Measurements from ENCODE around the gene ZNF616.

The ZNF616 gene

DNA sequence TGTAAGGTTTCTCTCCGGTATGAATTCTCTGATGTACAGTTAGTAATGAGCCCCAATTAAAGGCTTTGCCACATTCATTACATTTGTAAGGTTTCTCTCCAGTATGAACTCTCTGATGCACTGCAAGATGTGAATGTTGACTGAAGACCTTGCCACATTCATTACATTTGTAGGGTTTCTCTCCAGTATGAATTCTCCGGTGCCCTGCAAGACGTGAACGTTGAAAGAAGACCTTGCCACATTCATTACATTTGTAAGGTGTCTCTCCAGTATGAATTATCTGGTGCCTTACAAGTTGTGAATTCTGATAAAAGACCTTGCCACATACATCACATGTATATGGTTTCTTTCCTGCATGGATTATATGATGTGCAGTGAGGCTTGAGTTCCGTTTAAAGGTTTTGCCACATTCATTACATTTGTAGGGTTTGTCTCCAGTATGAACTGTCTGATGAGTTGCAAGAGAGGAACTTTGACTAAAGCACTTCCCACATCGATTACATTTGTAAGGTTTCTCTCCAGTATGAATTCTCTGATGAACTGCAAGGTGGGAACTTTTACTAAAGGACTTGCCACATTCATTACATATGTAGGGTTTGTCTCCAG lies 73.4 kb downstream of the ZNF616 start:
- Histone ChIP-seq H3K9me2 (replicated peaks; ENCODE audit: insufficient read depth, low read length) (no peaks in the 10 kb centered on the region), H3K4me1 (ENCODE audit: low read length) (no peaks in the 10 kb centered on the region), H3K27me3 (replicated peaks; ENCODE audit: insufficient read depth, low read length) (no peaks in the 10 kb centered on the region), H3F3A (ENCODE audit: insufficient read depth, low read length) (no peaks in the 10 kb centered on the region), H3K9me3 (replicated peaks; ENCODE audit: insufficient read depth, low read length) (no peaks in the 10 kb centered on the region), H3K4me2 (ENCODE audit: low read depth, low read length) (no peak overlapping the region), H3K4me3 (ENCODE audit: low read length) (no peak overlapping the region), H3K36me3 (replicated peaks; ENCODE audit: insufficient read depth, low read length) (peaks cover 51% of the 10 kb centered on the region), H3K27ac (ENCODE audit: low read length) (no peak overlapping the region), H4K20me1 (ENCODE audit: insufficient read depth, low read length) (no peaks in the 10 kb centered on the region), H3K79me2 (ENCODE audit: low read length) (no peaks in the 10 kb centered on the region), H3K9ac (ENCODE audit: low read length) (no peak overlapping the region), H2AFZ (ENCODE audit: low read length) (no peak overlapping the region)
- no peak for TF ChIP-seq EZH2 (optimal IDR thresholded peaks at IDR 0.05; ENCODE audit: low read depth, low read length)
- TF ChIP-seq EZH2phosphoT487 (IDR thresholded peaks at IDR 0.05; ENCODE audit: low read length): no peak
- TF ChIP-seq, protein P1, sequence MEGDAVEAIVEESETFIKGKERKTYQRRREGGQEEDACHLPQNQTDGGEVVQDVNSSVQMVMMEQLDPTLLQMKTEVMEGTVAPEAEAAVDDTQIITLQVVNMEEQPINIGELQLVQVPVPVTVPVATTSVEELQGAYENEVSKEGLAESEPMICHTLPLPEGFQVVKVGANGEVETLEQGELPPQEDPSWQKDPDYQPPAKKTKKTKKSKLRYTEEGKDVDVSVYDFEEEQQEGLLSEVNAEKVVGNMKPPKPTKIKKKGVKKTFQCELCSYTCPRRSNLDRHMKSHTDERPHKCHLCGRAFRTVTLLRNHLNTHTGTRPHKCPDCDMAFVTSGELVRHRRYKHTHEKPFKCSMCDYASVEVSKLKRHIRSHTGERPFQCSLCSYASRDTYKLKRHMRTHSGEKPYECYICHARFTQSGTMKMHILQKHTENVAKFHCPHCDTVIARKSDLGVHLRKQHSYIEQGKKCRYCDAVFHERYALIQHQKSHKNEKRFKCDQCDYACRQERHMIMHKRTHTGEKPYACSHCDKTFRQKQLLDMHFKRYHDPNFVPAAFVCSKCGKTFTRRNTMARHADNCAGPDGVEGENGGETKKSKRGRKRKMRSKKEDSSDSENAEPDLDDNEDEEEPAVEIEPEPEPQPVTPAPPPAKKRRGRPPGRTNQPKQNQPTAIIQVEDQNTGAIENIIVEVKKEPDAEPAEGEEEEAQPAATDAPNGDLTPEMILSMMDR (IDR thresholded peaks at IDR 0.05; ENCODE audit: low read length): no peak
- DNase-seq: no peak

DNA sequence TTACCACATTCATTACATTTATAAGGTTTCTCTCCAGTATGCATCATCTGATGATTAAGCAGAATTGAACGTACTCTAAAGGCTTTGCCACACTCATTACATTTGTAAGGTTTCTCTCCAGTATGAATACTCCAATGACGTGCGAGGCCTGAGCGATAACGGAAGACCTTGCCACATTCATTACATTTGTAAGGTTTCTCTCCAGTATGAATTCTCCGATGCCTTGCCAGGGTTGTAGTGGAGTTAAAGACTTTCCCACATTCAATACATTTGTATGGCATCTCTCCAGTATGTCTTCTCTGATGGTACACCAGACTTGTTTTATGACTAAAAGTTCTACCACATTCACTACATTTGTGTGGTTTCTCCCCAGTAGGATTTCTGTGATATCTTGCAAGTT lies 74.3 kb downstream of the ZNF616 start:
- H3K79me2 ChIP-seq (ENCODE audit: low read length): no peaks in the 10 kb centered on the region

More for the DNA sequence above, 74.3 kb downstream of the ZNF616 start:
- H3K9ac ChIP-seq (ENCODE audit: low read length): no peak overlapping the region
- no peaks in the 10 kb centered on the region for H3K9me3 ChIP-seq (replicated peaks; ENCODE audit: insufficient read depth, low read length)
- no peak overlapping the region for H3K4me3 ChIP-seq (ENCODE audit: low read length)
- H3K4me2 ChIP-seq (ENCODE audit: low read depth, low read length): no peak overlapping the region
- no peaks in the 10 kb centered on the region for H3K27me3 ChIP-seq (replicated peaks; ENCODE audit: insufficient read depth, low read length)
- DNase-seq: no peak
- H3K36me3 ChIP-seq (replicated peaks; ENCODE audit: insufficient read depth, low read length): peaks cover 41% of the 10 kb centered on the region
- H2AFZ ChIP-seq (ENCODE audit: low read length): no peak overlapping the region
- no peak for TF ChIP-seq EZH2 (optimal IDR thresholded peaks at IDR 0.05; ENCODE audit: low read depth, low read length)
- TF ChIP-seq, protein P1 (IDR thresholded peaks at IDR 0.05; ENCODE audit: low read length): no peak
- TF ChIP-seq EZH2phosphoT487 (IDR thresholded peaks at IDR 0.05; ENCODE audit: low read length): no peak
- no peak overlapping the region for H3K27ac ChIP-seq (ENCODE audit: low read length)
- H3K9me2 ChIP-seq (replicated peaks; ENCODE audit: insufficient read depth, low read length): no peaks in the 10 kb centered on the region
- no peaks in the 10 kb centered on the region for H3F3A ChIP-seq (ENCODE audit: insufficient read depth, low read length)
- no peaks in the 10 kb centered on the region for H3K4me1 ChIP-seq (ENCODE audit: low read length)
- H4K20me1 ChIP-seq (ENCODE audit: insufficient read depth, low read length): no peaks in the 10 kb centered on the region

Measured in MM.1S (cell line).